Right lobe of liver (tissue), 6 donors: Measurements from ENCODE around the gene TK2. TPM values are rescaled to one million over a fixed set of nuclear protein-coding genes. Genes with fewer than 3 reads are reported as not detected.
A peak's percentile ranks its signal among the peaks of the same experiment; 100 is the strongest.

Experiments
- ATAC-seq, 4 donors: fragments of 200-7000 bp; cut with Tn5 transposase; one replicate each; pipeline ENCODE4 v1.9.1; 2020; ENCODE audit warnings: mild to moderate bottlenecking in 4 of 4, moderate library complexity in 4 of 4
- DNase-seq, 3 donors: peaks; one replicate each; pipeline ENCODE4 v3.0.0-alpha.2; 2020
- H3K27ac ChIP-seq, 3 donors: fragments of 200-600 bp; one replicate each; pipeline ENCODE4 v1.8.0; 2022
- H3K27me3 ChIP-seq, 2 donors: fragments of 200-600 bp; one replicate each; pipeline ENCODE4 v1.8.0; 2022
- H3K36me3 ChIP-seq, 4 donors: fragments of 200-600 bp; sonication (generic) in 1 of 4; one replicate each; pipeline versions ENCODE4 v1.5.1 to v1.8.0; 2017 to 2022; ENCODE audit warnings: control low read depth in 1 of 4
- H3K4me1 ChIP-seq, 4 donors: fragments of 200-600 bp; sonication (generic) in 1 of 4; one replicate each; pipeline versions ENCODE4 v1.5.1 to v1.8.0; 2017 to 2022; ENCODE audit warnings: control low read depth in 1 of 4
- H3K4me3 ChIP-seq, 3 donors: fragments of 200-600 bp; one replicate each; pipeline ENCODE4 v1.8.0; 2022
- H3K9me3 ChIP-seq, 4 donors: fragments of 200-600 bp; sonication (generic) in 1 of 4; one replicate each; pipeline versions ENCODE4 v1.5.1 to v1.8.0; 2017 to 2022; ENCODE audit warnings: control low read depth in 1 of 4
- CTCF ChIP-seq, 4 donors: fragments of 200-600 bp in 3 of 4; fragments of 450-650 bp in 1 of 4; IDR thresholded peaks; one replicate each; pipeline versions ENCODE4 v1.5.1 to v1.8.0; 2016 to 2022; ENCODE audit warnings: antibody characterized with exemption in 4 of 4, mild to moderate bottlenecking in 2 of 4
- POLR2A ChIP-seq: fragments of 450-650 bp; IDR thresholded peaks from one replicate; pipeline ENCODE4 v1.6.1; 2017; ENCODE audit warnings: antibody characterized with exemption, mild to moderate bottlenecking
- WGBS: methylation state at CpG from one replicate; pipeline ENCODE4 v1.1.6; 2018; ENCODE audit warnings: low coverage, low lambda C conversion rate; ENCODE audit not compliant: insufficient coverage; ENCODE audit errors: missing lambda C conversion rate; 5-methylcytosine and 5-hydroxymethylcytosine counted together
- intact Hi-C, 2 donors: fragments of 100-400 bp; cut with DNase I; formaldehyde crosslinking; loops; one replicate each; pipeline versions ENCODE4 v1.11.2 to v1.14.1; 2022
- total RNA-seq, 6 experiments: library from RNA; depleted of rRNA in 2 of 6; stranded (reverse); fragments of >200 nt in 2 of 6; fragmentation: NEBNext Ultra II Directional in 3 of 6; extraction: Animal tissue kit (Norgen Biotek cat#: 25700) in 3 of 6; gene quantifications; one replicate each; pipeline versions ENCODE4 v1.1.0 to v1.2.4, GENCODE V29; 2016 to 2023
- donor health status: DM: no; HTN: yes; CAD: no.
- donor health status: DM: no; HTN: no; CAD: no.
- donor health status: DM: no; HTN: no; CAD: no.
- donor health status: DM: no; HTN: yes; CAD: no.
- donor health status: DM: no; HTN: yes; CAD: no.

TK2 gene
- total RNA-seq, 6 experiments from 2014 or later: 25.8 to 41.7 (median 33.6) TPM

- 85% methylated on average over 3 of the region's 15 CpGs for WGBS
- ATAC-seq (no peak), DNase-seq (no peak)
- Histone ChIP-seq H3K27ac (no peak overlapping the region), H3K9me3 (no peaks in the 10 kb centered on the region), H3K4me3 (no peak overlapping the region), H3K27me3 (no peaks in the 10 kb centered on the region), H3K36me3 (no peaks in the 10 kb centered on the region), H3K4me1 (no peaks in the 10 kb centered on the region)
- TF ChIP-seq CTCF (IDR thresholded peaks at IDR 0.05): no peak
- no peak for TF ChIP-seq POLR2A
- intact Hi-C loops: loop anchor here in 1 of 2 donors (5.0 kb wide), 1 partner anchor 77 kb away; no protein-coding TSS in a partner anchor
Measured at GRCh38 chr16:66484453-66485213, 65.3 kb downstream of the TK2 start.

- Histone ChIP-seq H3K27ac (no peak overlapping the region), H3K4me1 (no peaks in the 10 kb centered on the region), H3K36me3 (no peaks in the 10 kb centered on the region), H3K4me3 (no peak overlapping the region), H3K27me3 (no peaks in the 10 kb centered on the region), H3K9me3 (no peaks in the 10 kb centered on the region)
- ATAC-seq: peak; percentile 79 to 84 (median 82)
- DNase-seq: peak; percentile 79 to 83 (median 82)
- TF ChIP-seq POLR2A (no peak), CTCF (IDR thresholded peaks at IDR 0.05) (peak; percentile 82 to 91 (median 90))
- intact Hi-C loops: loop anchor here in 1 of 2 donors (5.0 kb wide), 1 partner anchor 77 kb away; no protein-coding TSS in a partner anchor
- WGBS: 46% methylated on average over 12 of the region's 14 CpGs
Measured at GRCh38 chr16:66483689-66484452, 66.1 kb downstream of the TK2 start.

GRCh38 chr16:66481943-66482390, 68.0 kb downstream of the TK2 start:
- no peaks in the 10 kb centered on the region for H3K27me3 ChIP-seq
- intact Hi-C loops: loop anchor here in 1 of 2 donors (5.0 kb wide), 1 partner anchor 75 kb away; no protein-coding TSS in a partner anchor
- no peaks in the 10 kb centered on the region for H3K4me1 ChIP-seq
- DNase-seq: peak in 1 of 3 donors; percentile 31
- H3K36me3 ChIP-seq: no peaks in the 10 kb centered on the region
- 74% methylated on average over 3 of the region's 7 CpGs for WGBS
- TF ChIP-seq POLR2A: no peak
- TF ChIP-seq CTCF (IDR thresholded peaks at IDR 0.05): no peak
- no peak for ATAC-seq
- H3K27ac ChIP-seq: no peak overlapping the region
- H3K9me3 ChIP-seq: no peaks in the 10 kb centered on the region
- no peak overlapping the region for H3K4me3 ChIP-seq

- ATAC-seq (no peak), DNase-seq (peak in 1 of 3 donors; percentile 38)
- Histone ChIP-seq H3K4me3 (no peak overlapping the region), H3K27ac (no peak overlapping the region), H3K27me3 (no peaks in the 10 kb centered on the region), H3K36me3 (no peaks in the 10 kb centered on the region), H3K4me1 (no peaks in the 10 kb centered on the region), H3K9me3 (no peaks in the 10 kb centered on the region)
- WGBS: 80% methylated on average over 13 of the region's 25 CpGs
- TF ChIP-seq POLR2A (no peak), CTCF (IDR thresholded peaks at IDR 0.05) (no peak)
- intact Hi-C loops: loop anchor here in 1 of 2 donors (5.0 kb wide), 1 partner anchor 74 kb away; no protein-coding TSS in a partner anchor
Measured at GRCh38 chr16:66481081-66481942, 68.6 kb downstream of the TK2 start.
